Measurements from ENCODE around the gene COPA.

Gene COPA

GRCh38 chr1:160370561-160371345 is 27.7 kb upstream of the COPA start:
- Histone ChIP-seq H3K4me1 (ENCODE audit: control insufficient read depth, insufficient read depth, low read length) (peaks cover 32% of the 10 kb centered on the region), H3K9me3 (ENCODE audit: control insufficient read depth, insufficient read depth, low read length) (no peaks in the 10 kb centered on the region)

DNA sequence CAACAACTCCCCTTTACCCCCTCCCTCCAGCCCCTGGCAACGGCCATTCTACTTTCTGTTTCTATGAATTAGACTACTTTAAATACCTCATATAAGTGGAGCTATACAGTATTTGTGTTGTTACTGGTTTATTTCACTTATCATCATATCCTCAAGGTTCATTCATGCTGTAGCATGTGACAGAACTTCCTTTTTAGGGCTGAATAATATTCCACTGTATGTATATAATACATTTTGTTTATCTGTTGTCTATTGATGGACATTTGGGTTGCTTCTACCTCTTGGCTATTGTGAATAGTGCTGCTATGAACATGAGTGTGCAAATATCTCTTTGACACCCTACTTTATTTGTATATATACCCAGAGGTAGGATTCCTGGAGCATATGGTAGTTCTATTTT is 26.0 kb upstream of the COPA start:
- no peaks in the 10 kb centered on the region for H3K27me3 ChIP-seq (ENCODE audit: control insufficient read depth, insufficient read depth, low read length)
- no peaks in the 10 kb centered on the region for H3K36me3 ChIP-seq (ENCODE audit: control insufficient read depth, insufficient read depth, low read length)
- H3K4me1 ChIP-seq (ENCODE audit: control insufficient read depth, insufficient read depth, low read length): peaks cover 19% of the 10 kb centered on the region
- no peak overlapping the region for H3K9ac ChIP-seq (ENCODE audit: low read depth, low read length)
- H3K9me3 ChIP-seq (ENCODE audit: control insufficient read depth, insufficient read depth, low read length): no peaks in the 10 kb centered on the region
- no peak overlapping the region for H3K4me3 ChIP-seq (ENCODE audit: low read depth, low read length)

More at GRCh38 chr1:160370561-160371345, 27.7 kb upstream of the COPA start:
- no peaks in the 10 kb centered on the region for H3K27me3 ChIP-seq (ENCODE audit: control insufficient read depth, insufficient read depth, low read length)
- no peaks in the 10 kb centered on the region for H3K36me3 ChIP-seq (ENCODE audit: control insufficient read depth, insufficient read depth, low read length)
- H3K4me3 ChIP-seq (ENCODE audit: low read depth, low read length): no peak overlapping the region
- H3K9ac ChIP-seq (ENCODE audit: low read depth, low read length): no peak overlapping the region

- Histone ChIP-seq H3K9me3 (ENCODE audit: control insufficient read depth, insufficient read depth, low read length) (no peaks in the 10 kb centered on the region), H3K9ac (ENCODE audit: low read depth, low read length) (no peak overlapping the region), H3K36me3 (ENCODE audit: control insufficient read depth, insufficient read depth, low read length) (no peaks in the 10 kb centered on the region), H3K4me1 (ENCODE audit: control insufficient read depth, insufficient read depth, low read length) (peaks cover 20% of the 10 kb centered on the region), H3K4me3 (ENCODE audit: low read depth, low read length) (no peak overlapping the region), H3K27me3 (ENCODE audit: control insufficient read depth, insufficient read depth, low read length) (no peaks in the 10 kb centered on the region)
These were observed 25.2 kb upstream of the COPA start for GRCh38 chr1:160367934-160368923.

DNA sequence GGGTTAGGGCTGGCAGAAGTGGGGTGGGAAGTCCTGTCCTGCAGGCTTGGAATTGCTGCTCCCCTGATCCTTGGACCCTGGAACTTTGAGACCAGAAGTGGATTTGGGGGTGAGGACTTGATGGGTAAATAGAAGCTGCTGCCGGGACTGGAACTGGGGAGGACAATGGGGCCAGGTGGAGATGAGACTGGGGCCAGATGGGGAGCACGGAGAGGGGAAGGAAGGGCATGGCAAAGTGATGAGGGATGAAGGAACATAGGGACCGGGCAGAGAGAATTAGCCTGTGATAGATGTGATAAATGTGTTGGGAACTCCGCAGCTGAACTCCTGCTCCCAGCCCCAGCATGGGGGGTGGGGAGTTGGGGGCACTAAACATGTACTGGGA is 24.5 kb upstream of the COPA start:
- Histone ChIP-seq H3K9ac (ENCODE audit: low read depth, low read length) (no peak overlapping the region), H3K27me3 (ENCODE audit: control insufficient read depth, insufficient read depth, low read length) (no peaks in the 10 kb centered on the region), H3K9me3 (ENCODE audit: control insufficient read depth, insufficient read depth, low read length) (no peaks in the 10 kb centered on the region), H3K4me1 (ENCODE audit: control insufficient read depth, insufficient read depth, low read length) (peaks cover 26% of the 10 kb centered on the region), H3K4me3 (ENCODE audit: low read depth, low read length) (no peak overlapping the region), H3K36me3 (ENCODE audit: control insufficient read depth, insufficient read depth, low read length) (no peaks in the 10 kb centered on the region)

- Histone ChIP-seq H3K9me3 (ENCODE audit: control insufficient read depth, insufficient read depth, low read length) (no peaks in the 10 kb centered on the region), H3K4me1 (ENCODE audit: control insufficient read depth, insufficient read depth, low read length) (peaks cover 30% of the 10 kb centered on the region), H3K27me3 (ENCODE audit: control insufficient read depth, insufficient read depth, low read length) (no peaks in the 10 kb centered on the region), H3K9ac (ENCODE audit: low read depth, low read length) (no peak within 1 kb of the TSS), H3K4me3 (ENCODE audit: low read depth, low read length) (no peak within 1 kb of the TSS), H3K36me3 (ENCODE audit: control insufficient read depth, insufficient read depth, low read length) (no peaks in the 10 kb centered on the region)
These were observed 23.9 kb upstream of the COPA start, which contains the start of gene NHLH1 for GRCh38 chr1:160366731-160367515. Gene NHLH1 (plus strand): TSS chr1:160367071. CDS start chr1:160370732, 3,661 bp downstream.

DNA sequence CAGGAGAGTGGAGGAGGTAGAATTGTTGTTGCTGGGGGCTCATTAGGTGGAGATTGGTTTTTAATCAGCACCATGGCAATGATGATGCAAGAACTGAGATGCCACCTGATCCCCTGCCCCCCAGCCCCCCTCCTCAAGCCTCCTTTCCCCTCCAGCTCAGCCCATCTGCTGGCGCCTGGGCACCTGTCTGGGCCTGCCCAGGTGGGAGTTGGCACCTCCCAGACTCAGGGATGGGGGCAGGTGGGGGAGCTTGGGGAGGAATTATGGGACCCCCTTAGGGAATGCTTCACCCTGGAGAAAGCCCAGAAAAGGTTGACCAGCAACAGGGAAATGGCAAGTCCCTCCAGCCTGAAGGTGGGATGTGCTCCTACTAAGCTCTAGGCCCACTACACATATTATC is 22.3 kb upstream of the COPA start:
- Histone ChIP-seq H3K27me3 (ENCODE audit: control insufficient read depth, insufficient read depth, low read length) (no peaks in the 10 kb centered on the region), H3K4me3 (ENCODE audit: low read depth, low read length) (no peak overlapping the region), H3K36me3 (ENCODE audit: control insufficient read depth, insufficient read depth, low read length) (no peaks in the 10 kb centered on the region), H3K9me3 (ENCODE audit: control insufficient read depth, insufficient read depth, low read length) (no peaks in the 10 kb centered on the region), H3K4me1 (ENCODE audit: control insufficient read depth, insufficient read depth, low read length) (peaks cover 33% of the 10 kb centered on the region), H3K9ac (ENCODE audit: low read depth, low read length) (no peak overlapping the region)

DNA sequence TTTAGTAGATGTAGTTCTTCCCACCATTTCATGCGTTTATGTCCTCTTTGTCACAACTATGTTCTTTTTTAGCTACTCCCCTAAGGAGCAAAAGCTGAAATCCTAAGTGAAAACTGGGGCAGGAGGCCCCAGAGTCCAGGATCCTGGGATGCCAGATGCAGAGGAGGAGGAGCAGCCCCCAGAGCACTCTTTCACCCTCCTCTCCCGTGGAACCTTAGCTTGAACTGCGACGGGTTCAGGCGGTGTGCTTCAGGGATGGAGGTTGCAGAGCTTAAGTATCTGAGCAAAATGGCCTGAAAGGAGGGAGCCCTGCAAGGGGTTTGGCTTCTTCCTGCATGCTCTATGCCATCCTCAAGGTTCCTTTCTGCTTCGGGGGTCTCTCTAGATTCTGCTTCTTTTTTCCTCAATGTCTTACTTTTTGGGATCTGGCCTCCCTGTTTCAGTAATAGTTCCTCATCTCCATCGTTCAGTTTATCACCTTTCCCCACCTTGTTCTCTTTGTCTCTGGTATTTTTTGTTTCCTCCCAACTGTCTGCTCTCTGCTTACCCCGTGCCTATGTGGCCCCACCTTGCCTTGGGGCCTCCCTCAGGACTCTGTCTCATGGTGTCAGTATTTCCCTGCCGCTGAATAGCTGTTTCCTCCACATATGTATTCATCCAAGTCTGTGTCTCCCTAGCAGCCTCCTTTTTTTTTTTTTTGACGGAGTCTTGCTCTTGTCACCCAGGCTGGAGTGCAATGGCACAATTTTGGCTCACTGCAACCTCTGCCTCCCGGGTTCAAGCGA is 21.1 kb upstream of the COPA start:
- no peaks in the 10 kb centered on the region for H3K9me3 ChIP-seq (ENCODE audit: control insufficient read depth, insufficient read depth, low read length)
- H3K4me1 ChIP-seq (ENCODE audit: control insufficient read depth, insufficient read depth, low read length): peaks cover 29% of the 10 kb centered on the region
- no peaks in the 10 kb centered on the region for H3K36me3 ChIP-seq (ENCODE audit: control insufficient read depth, insufficient read depth, low read length)
- no peak overlapping the region for H3K4me3 ChIP-seq (ENCODE audit: low read depth, low read length)
- H3K27me3 ChIP-seq (ENCODE audit: control insufficient read depth, insufficient read depth, low read length): no peaks in the 10 kb centered on the region
- H3K9ac ChIP-seq (ENCODE audit: low read depth, low read length): no peak overlapping the region

DNA sequence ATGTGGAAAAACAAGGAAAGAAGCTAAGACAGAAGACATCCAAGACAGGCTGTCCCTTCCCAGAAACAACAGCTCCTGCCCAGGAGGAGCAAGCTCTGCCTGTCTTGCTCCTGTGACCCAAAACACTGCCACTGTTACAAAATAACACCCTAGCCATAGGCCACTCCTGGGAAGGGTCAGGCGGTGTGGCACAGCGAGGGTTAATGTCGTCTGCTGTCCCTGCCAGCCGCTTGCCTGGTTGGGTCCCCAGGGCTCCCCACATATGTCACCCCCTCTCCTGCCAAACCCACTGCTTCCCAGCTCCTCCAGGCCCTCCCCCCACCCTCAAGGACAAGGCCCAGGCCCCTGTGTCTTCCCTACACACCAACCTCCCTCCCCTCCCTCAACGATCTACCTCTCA is 20.0 kb upstream of the COPA start:
- H3K4me3 ChIP-seq (ENCODE audit: low read depth, low read length): no peak overlapping the region
- H3K27me3 ChIP-seq (ENCODE audit: control insufficient read depth, insufficient read depth, low read length): no peaks in the 10 kb centered on the region
- peaks cover 29% of the 10 kb centered on the region for H3K4me1 ChIP-seq (ENCODE audit: control insufficient read depth, insufficient read depth, low read length)
- no peaks in the 10 kb centered on the region for H3K36me3 ChIP-seq (ENCODE audit: control insufficient read depth, insufficient read depth, low read length)
- no peaks in the 10 kb centered on the region for H3K9me3 ChIP-seq (ENCODE audit: control insufficient read depth, insufficient read depth, low read length)
- no peak overlapping the region for H3K9ac ChIP-seq (ENCODE audit: low read depth, low read length)

- Histone ChIP-seq H3K9ac (ENCODE audit: low read depth, low read length) (no peak overlapping the region), H3K4me1 (ENCODE audit: control insufficient read depth, insufficient read depth, low read length) (peaks cover 27% of the 10 kb centered on the region), H3K27me3 (ENCODE audit: control insufficient read depth, insufficient read depth, low read length) (no peaks in the 10 kb centered on the region), H3K36me3 (ENCODE audit: control insufficient read depth, insufficient read depth, low read length) (peaks cover 4% of the 10 kb centered on the region), H3K4me3 (ENCODE audit: low read depth, low read length) (no peak overlapping the region), H3K9me3 (ENCODE audit: control insufficient read depth, insufficient read depth, low read length) (no peaks in the 10 kb centered on the region)
These were observed 19.3 kb upstream of the COPA start for GRCh38 chr1:160362168-160362957.

DNA sequence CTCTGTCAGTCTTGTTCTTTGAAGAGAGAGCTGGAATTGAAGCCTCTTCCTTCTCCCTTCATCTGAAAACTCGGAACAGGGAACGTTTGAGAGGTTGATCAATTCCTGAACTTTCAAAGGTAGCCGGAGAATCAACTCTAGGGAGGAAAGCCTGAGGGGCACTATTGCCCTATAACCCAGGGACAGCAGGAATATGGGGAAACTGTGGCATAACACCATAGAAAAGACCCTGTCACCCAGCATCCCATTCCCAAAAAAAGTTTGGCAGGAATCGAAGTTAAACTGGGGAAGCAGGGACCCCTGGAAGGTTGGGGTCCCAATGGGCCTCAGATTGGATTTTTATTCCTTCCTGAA is 18.7 kb upstream of the COPA start:
- H3K36me3 ChIP-seq (ENCODE audit: control insufficient read depth, insufficient read depth, low read length): peaks cover 10% of the 10 kb centered on the region
- H3K9me3 ChIP-seq (ENCODE audit: control insufficient read depth, insufficient read depth, low read length): no peaks in the 10 kb centered on the region
- no peak overlapping the region for H3K9ac ChIP-seq (ENCODE audit: low read depth, low read length)
- H3K4me1 ChIP-seq (ENCODE audit: control insufficient read depth, insufficient read depth, low read length): peaks cover 24% of the 10 kb centered on the region
- H3K4me3 ChIP-seq (ENCODE audit: low read depth, low read length): no peak overlapping the region
- H3K27me3 ChIP-seq (ENCODE audit: control insufficient read depth, insufficient read depth, low read length): no peaks in the 10 kb centered on the region
